Activated T-cell treated with anti-CD3 and anti-CD28 coated beads for 24 hours (primary cell): ENCODE measurements around the gene ARHGAP11A.
"Not testable (repeated sequence)": the region's sequence is repeated elsewhere in the genome, so short reads cannot be mapped to it uniquely, and the experiment has no call there.

Experiments used
- DNase-seq: peaks from one replicate; pipeline ENCODE4 v3.0.0-alpha.2; 2020; ENCODE audit warnings: low read depth

The ARHGAP11A gene

GRCh38 chr15:32615051-32615870 lies at the start of gene ARHGAP11A:
ARHGAP11A (plus strand) TSS chr15:32615504; CDS start chr15:32616212, 708 bp downstream.
- peak; percentile 74 for DNase-seq

- not testable (repeated sequence) for DNase-seq
These were observed 46.3 kb upstream of the ARHGAP11A start for GRCh38 chr15:32568988-32569387.

GRCh38 chr15:32578482-32578881 lies 36.8 kb upstream of the ARHGAP11A start:
- not testable (repeated sequence) for DNase-seq

GRCh38 chr15:32585844-32586243 lies 29.5 kb upstream of the ARHGAP11A start:
- DNase-seq = not testable (repeated sequence)

- not testable (repeated sequence) for DNase-seq
These were observed 22.2 kb upstream of the ARHGAP11A start, which contains the start of gene GOLGA8N for GRCh38 chr15:32593151-32593550. GOLGA8N (plus strand) TSS chr15:32593456.

- DNase-seq = not testable (repeated sequence)
These were observed 5.8 kb upstream of the ARHGAP11A start for GRCh38 chr15:32609518-32609917.

- DNase-seq = not testable (repeated sequence)
These were observed 4.6 kb upstream of the ARHGAP11A start for GRCh38 chr15:32610719-32611118.

- not testable (repeated sequence) for DNase-seq
These were observed 623 bp upstream of the ARHGAP11A start for GRCh38 chr15:32614712-32615050.

- DNase-seq = not testable (repeated sequence)
These were observed 645 bp downstream of the ARHGAP11A start for GRCh38 chr15:32615871-32616426.

GRCh38 chr15:32636410-32636809 lies 21.1 kb downstream of the ARHGAP11A start:
- no peak for DNase-seq

- no peak for DNase-seq
These were observed 21.7 kb downstream of the ARHGAP11A start for GRCh38 chr15:32636908-32637567.

- no peak for DNase-seq
These were observed 22.4 kb downstream of the ARHGAP11A start for GRCh38 chr15:32637704-32638103.

- no peak for DNase-seq
These were observed 26.3 kb downstream of the ARHGAP11A start, which contains the start of gene SCG5 for GRCh38 chr15:32641517-32642059. SCG5 (plus strand) TSS chr15:32641710; CDS start chr15:32643593, 1,883 bp downstream.

GRCh38 chr15:32642667-32643435 lies 27.5 kb downstream of the ARHGAP11A start:
- no peak for DNase-seq

- DNase-seq = no peak
These were observed 28.7 kb downstream of the ARHGAP11A start for GRCh38 chr15:32643907-32644445.

GRCh38 chr15:32646291-32646690 lies 31.0 kb downstream of the ARHGAP11A start:
- DNase-seq = no peak

GRCh38 chr15:32649342-32649741 lies 34.0 kb downstream of the ARHGAP11A start:
- DNase-seq = no peak

GRCh38 chr15:32651229-32651837 lies 36.0 kb downstream of the ARHGAP11A start:
- DNase-seq = peak; percentile 17

GRCh38 chr15:32652178-32652577 lies 36.9 kb downstream of the ARHGAP11A start:
- no peak for DNase-seq

- DNase-seq = no peak
These were observed 40.8 kb downstream of the ARHGAP11A start for GRCh38 chr15:32656091-32656490.

- no peak for DNase-seq
These were observed 41.2 kb downstream of the ARHGAP11A start for GRCh38 chr15:32656496-32656895.
